Activated naive CD4-positive, alpha-beta T cell treated with Interleukin-2 at 50 U/mL for 16 hours (primary cell): ENCODE data around the gene OR4C11.

ENCODE experiments used
- DNase-seq: peaks from one replicate; pipeline ENCODE4 v3.0.0-alpha.2; 2020

Gene OR4C11

GRCh38 chr11:55607545-55607944 lies at the start of gene OR4C11:
Gene OR4C11, minus strand, starts transcription at chr11:55607645. Its CDS starts 3,272 bp downstream, at chr11:55604373.
- no peak for DNase-seq

- no peak for DNase-seq
Measured at GRCh38 chr11:55655096-55655495, 47.7 kb upstream of the OR4C11 start.

GRCh38 chr11:55652560-55652959 lies 45.1 kb upstream of the OR4C11 start:
- no peak for DNase-seq

- no peak for DNase-seq
Measured at GRCh38 chr11:55648027-55648426, 40.6 kb upstream of the OR4C11 start, which contains the start of gene OR4S2. Gene OR4S2, plus strand, starts transcription at chr11:55648327. Its CDS starts 2,577 bp downstream, at chr11:55650904.

GRCh38 chr11:55634813-55635212 lies 27.4 kb upstream of the OR4C11 start, which contains the start of gene OR4P4:
Gene OR4P4, plus strand, starts transcription at chr11:55635113.
- no peak for DNase-seq

GRCh38 chr11:55624531-55624930 lies 17.1 kb upstream of the OR4C11 start:
- no peak for DNase-seq

- DNase-seq: no peak
Measured at GRCh38 chr11:55572548-55572947, 34.9 kb downstream of the OR4C11 start.

- no peak for DNase-seq
Measured at GRCh38 chr11:55571828-55572227, 35.6 kb downstream of the OR4C11 start, which contains the start of gene OR4C16. Gene OR4C16, plus strand, starts transcription at chr11:55572128. Its CDS starts 0 bp downstream, at chr11:55572128.

GRCh38 chr11:55554169-55554568 lies 53.3 kb downstream of the OR4C11 start, which contains the start of gene OR4C15:
Gene OR4C15, plus strand, starts transcription at chr11:55554469. Its CDS starts 0 bp downstream, at chr11:55554469.
- DNase-seq: no peak
